ENCODE data around the gene DHX32. TPM values are rescaled to one million over a fixed set of nuclear protein-coding genes. Genes with fewer than 3 reads are reported as not detected.
"Not testable (repeated sequence)": the region's sequence is repeated elsewhere in the genome, so short reads cannot be mapped to it uniquely, and the experiment has no call there.

DHX32 gene
- total RNA-seq, 1 donor from 2014 or later, result 48.1 TPM

- DNase-seq; ATAC-seq; intact Hi-C loops (cut with micrococcal nuclease): not testable (repeated sequence)
Measured at GRCh38 chr10:125900963-125901362, 19.9 kb upstream of the DHX32 start.

- intact Hi-C loops (cut with micrococcal nuclease); ATAC-seq; DNase-seq: not testable (repeated sequence)
Measured at GRCh38 chr10:125897317-125897716, 16.2 kb upstream of the DHX32 start.

- intact Hi-C loops (cut with micrococcal nuclease), result not testable (repeated sequence)
- ATAC-seq (peak; percentile 91), DNase-seq (peak; percentile 95)
Measured at GRCh38 chr10:125896088-125896934, 15.2 kb upstream of the DHX32 start, which contains the start of gene FANK1. Gene FANK1, plus strand, starts transcription at chr10:125896564. Its CDS starts 79 bp downstream, at chr10:125896643.

GRCh38 chr10:125895130-125896087, 14.3 kb upstream of the DHX32 start:
- ATAC-seq, result peak; percentile 82
- intact Hi-C loops (cut with micrococcal nuclease), result not testable (repeated sequence)
- peak; percentile 80 for DNase-seq

- DNase-seq; ATAC-seq; intact Hi-C loops (cut with micrococcal nuclease): not testable (repeated sequence)
Measured at GRCh38 chr10:125894176-125894575, 13.1 kb upstream of the DHX32 start.

GRCh38 chr10:125892402-125892801, 11.3 kb upstream of the DHX32 start:
- ATAC-seq; intact Hi-C loops (cut with micrococcal nuclease); DNase-seq: not testable (repeated sequence)

- intact Hi-C loops (cut with micrococcal nuclease); DNase-seq: not testable (repeated sequence)
- ATAC-seq, result peak; percentile 83
Measured at GRCh38 chr10:125889441-125889840, 8.3 kb upstream of the DHX32 start.

- no peak for DNase-seq
- intact Hi-C loops (cut with micrococcal nuclease), result no loop called here
- no peak for ATAC-seq
Measured at GRCh38 chr10:125886914-125887512, 5.9 kb upstream of the DHX32 start.

- intact Hi-C loops (cut with micrococcal nuclease), result no loop called here
Measured at GRCh38 chr10:125883211-125883610, 2.1 kb upstream of the DHX32 start.

GRCh38 chr10:125882596-125882995, 1.5 kb upstream of the DHX32 start:
- intact Hi-C loops (cut with micrococcal nuclease), result no loop called here
- DNase-seq (no peak), ATAC-seq (no peak)

More at GRCh38 chr10:125883211-125883610, 2.1 kb upstream of the DHX32 start:
- ATAC-seq (peak; percentile 67), DNase-seq (no peak)

GRCh38 chr10:125880719-125881118, 373 bp downstream of the DHX32 start:
- intact Hi-C loops (cut with micrococcal nuclease), result no loop called here
- ATAC-seq (peak; percentile 43), DNase-seq (no peak)

- ATAC-seq (no peak), DNase-seq (no peak)
- intact Hi-C loops (cut with micrococcal nuclease), result no loop called here
Measured at GRCh38 chr10:125878957-125879835, 1.9 kb downstream of the DHX32 start.

- ATAC-seq, result no peak
- no peak for DNase-seq
- intact Hi-C loops (cut with micrococcal nuclease), result no loop called here
Measured at GRCh38 chr10:125871338-125871737, 9.8 kb downstream of the DHX32 start.

- ATAC-seq, result no peak
Measured at GRCh38 chr10:125868372-125868975, 12.6 kb downstream of the DHX32 start.

GRCh38 chr10:125866421-125867029, 14.6 kb downstream of the DHX32 start:
- no peak for DNase-seq
- intact Hi-C loops (cut with micrococcal nuclease), result no loop called here
- ATAC-seq, result no peak

More at GRCh38 chr10:125868372-125868975, 12.6 kb downstream of the DHX32 start:
- DNase-seq, result no peak
- intact Hi-C loops (cut with micrococcal nuclease), result no loop called here

- ATAC-seq (no peak), DNase-seq (no peak)
- intact Hi-C loops (cut with micrococcal nuclease), result no loop called here
Measured at GRCh38 chr10:125865120-125865519, 16.0 kb downstream of the DHX32 start.

- no peak for ATAC-seq
- intact Hi-C loops (cut with micrococcal nuclease), result no loop called here
Measured at GRCh38 chr10:125859128-125859817, 21.8 kb downstream of the DHX32 start.

More at GRCh38 chr10:125859128-125859817, 21.8 kb downstream of the DHX32 start:
- DNase-seq, result no peak
